GM18502 (cell line): ENCODE data around the gene XPO4.
"Not testable (repeated sequence)": the region's sequence is repeated elsewhere in the genome, so short reads cannot be mapped to it uniquely, and the experiment has no call there.

ENCODE experiments used
- ATAC-seq: cut with Tn5 transposase; IDR thresholded peaks from one replicate; pipeline ENCODE4 v1.9.1; 2021; ENCODE audit warnings: mild to moderate bottlenecking; ENCODE audit not compliant: unreplicated experiment, poor library complexity

Gene XPO4

DNA sequence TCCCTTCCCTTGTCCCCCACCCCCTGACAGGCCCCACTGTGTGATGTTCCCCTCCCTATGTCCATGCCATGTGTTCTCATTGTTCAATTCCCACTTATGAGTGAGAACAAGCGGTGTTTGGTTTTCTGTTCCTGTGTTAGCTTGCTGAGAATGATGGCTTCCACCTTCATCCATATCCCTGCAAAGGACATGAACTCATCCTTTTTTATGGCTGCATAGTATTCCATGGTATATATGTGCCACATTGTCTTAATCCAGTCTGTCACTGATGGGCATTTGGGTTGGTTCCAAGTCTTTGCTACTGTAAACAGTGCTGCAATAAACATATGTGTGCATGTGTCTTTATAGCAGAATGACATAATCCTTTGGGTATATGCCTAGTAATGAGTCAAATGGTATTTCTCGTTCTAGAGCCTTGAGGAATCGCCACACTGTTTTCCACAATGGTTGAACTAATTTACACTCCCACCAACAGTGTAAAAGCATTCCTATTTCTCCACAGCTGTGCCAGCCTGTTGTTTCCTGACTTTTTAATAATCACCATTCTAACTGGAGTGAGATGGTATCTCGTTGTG, 158.6 kb downstream of the XPO4 start:
- ATAC-seq, result not testable (repeated sequence)

DNA sequence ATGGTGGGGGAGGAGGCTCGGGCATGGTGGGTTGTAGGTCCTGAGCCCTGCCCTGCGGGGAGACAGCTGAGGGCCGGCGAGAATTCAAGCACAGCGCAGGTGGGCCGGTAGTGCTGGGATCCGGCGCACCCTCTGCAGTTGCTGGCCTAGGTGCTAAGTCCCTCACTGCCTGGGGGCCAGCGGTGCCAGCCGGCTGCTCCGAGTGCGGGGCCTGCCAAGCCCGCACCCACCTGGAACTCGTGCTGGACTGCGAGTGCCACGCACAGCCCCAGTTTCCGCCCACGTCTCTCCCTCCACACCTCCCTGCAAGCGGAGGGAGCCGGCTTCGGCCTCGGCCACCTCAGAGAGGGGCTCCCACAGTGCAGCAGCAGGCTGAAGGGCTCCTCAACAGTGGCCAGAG, 162.5 kb downstream of the XPO4 start:
- no peak for ATAC-seq

GRCh38 chr13:20738616-20739015, 163.9 kb downstream of the XPO4 start:
- no peak for ATAC-seq

GRCh38 chr13:20729633-20730585, 172.6 kb downstream of the XPO4 start:
- ATAC-seq, result no peak

DNA sequence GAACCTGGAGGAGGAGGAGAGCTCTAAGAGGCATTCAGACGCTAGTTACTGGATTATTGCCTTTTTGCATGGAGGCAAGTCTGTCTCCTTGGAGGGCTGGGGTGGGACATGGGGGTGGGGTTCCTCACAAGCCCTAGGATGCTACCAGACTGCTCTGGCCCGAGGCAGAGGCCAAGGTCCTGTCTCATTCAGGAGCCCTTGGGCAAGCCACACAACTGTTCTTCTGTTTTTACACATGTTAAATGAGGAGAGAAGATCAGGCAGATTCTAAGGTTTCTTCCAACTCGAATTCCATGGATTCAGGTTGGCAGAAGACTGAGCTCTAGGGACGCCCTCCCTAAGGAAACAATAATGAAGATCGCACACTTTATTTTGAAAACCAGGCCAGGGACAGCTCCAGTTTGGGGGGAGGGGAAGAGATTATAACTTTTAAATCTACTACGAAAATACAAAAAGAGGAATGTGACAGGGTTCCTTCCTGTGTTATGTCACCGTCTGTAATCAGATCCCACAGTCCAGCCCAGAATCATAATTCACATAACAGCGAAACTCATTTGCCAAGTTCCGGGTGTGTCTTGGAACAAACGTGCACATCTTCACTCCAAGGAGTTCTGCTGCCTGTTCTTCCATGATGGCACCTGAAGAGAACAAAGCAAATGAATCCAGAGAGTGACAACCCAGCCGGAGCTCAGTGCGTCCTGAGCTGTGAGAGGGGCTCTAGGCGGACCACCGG, 173.8 kb downstream of the XPO4 start:
- ATAC-seq, result no peak

DNA sequence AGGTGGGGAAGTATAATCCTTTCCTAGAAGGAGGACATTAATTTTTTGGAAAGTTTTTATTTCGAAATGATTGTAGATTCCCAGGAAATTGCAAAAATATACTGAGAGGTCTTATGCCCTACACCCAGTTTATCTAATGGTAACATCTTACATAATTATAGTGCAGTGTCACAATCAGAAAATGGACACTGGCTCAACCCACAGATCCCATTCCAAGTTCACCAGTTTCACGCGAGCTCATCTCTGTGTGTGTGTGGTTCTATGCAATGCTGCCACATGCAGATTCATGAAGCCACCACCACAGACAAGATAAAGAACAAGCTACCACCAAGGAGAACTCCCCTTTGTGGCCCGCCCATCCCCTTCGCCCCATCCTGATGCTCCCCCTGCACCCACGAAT, 174.7 kb downstream of the XPO4 start:
- ATAC-seq, result no peak
